ENCODE measurements around the gene PGD. TPM values are rescaled to one million over a fixed set of nuclear protein-coding genes. Genes with fewer than 3 reads are reported as not detected.

The PGD gene
- total RNA-seq, 1 donor from 2014 or later, result 207 TPM

GRCh38 chr1:10428984-10429383, 30.1 kb downstream of the PGD start:
- Histone ChIP-seq H3K9me3 (ENCODE audit: low read depth) (no peaks in the 10 kb centered on the region), H3K4me3 (no peak overlapping the region), H3K4me2 (no peak overlapping the region), H4K20me1 (ENCODE audit: low read depth) (no peaks in the 10 kb centered on the region), H3K36me3 (no peaks in the 10 kb centered on the region), H2AFZ (replicated peaks) (no peak overlapping the region), H3K4me1 (peaks cover 6% of the 10 kb centered on the region), H3K9ac (no peak overlapping the region), H3F3A (ENCODE audit: low read depth) (peaks cover 25% of the 10 kb centered on the region), H3K79me2 (ENCODE audit: low read depth) (peaks cover 21% of the 10 kb centered on the region), H3K27ac (no peak overlapping the region), H3K27me3 (no peaks in the 10 kb centered on the region)
- TF ChIP-seq EZH2phosphoT487 (IDR thresholded peaks at IDR 0.05), result no peak
- H3K4me3 Mint-ChIP-seq, result peak overlapping the region; percentile 90
- peaks cover 2% of the 10 kb centered on the region for H3K27me3 Mint-ChIP-seq (ENCODE audit: insufficient read depth, low read depth)
- no peaks in the 10 kb centered on the region for H3K9me3 Mint-ChIP-seq
- peaks cover 56% of the 10 kb centered on the region for H3K4me1 Mint-ChIP-seq
- H3K27ac Mint-ChIP-seq, result no peak overlapping the region
- H3K36me3 Mint-ChIP-seq, result peaks cover 4% of the 10 kb centered on the region
- no peak for DNase-seq (ENCODE audit: low spot score)

- H3K27ac ChIP-seq, result no peak overlapping the region
- Mint-ChIP-seq H3K9me3 (no peaks in the 10 kb centered on the region), H3K36me3 (peaks cover 3% of the 10 kb centered on the region), H3K27ac (peak overlapping the region; percentile 90), H3K4me1 (peaks cover 57% of the 10 kb centered on the region), H3K27me3 (ENCODE audit: insufficient read depth, low read depth) (peaks cover 3% of the 10 kb centered on the region), H3K4me3 (peak overlapping the region; percentile 90)
- no peaks in the 10 kb centered on the region for H4K20me1 ChIP-seq (ENCODE audit: low read depth)
- no peak overlapping the region for H2AFZ ChIP-seq (replicated peaks)
- peaks cover 21% of the 10 kb centered on the region for H3K79me2 ChIP-seq (ENCODE audit: low read depth)
- TF ChIP-seq CTCF (IDR thresholded peaks at IDR 0.05), result no peak
- TF ChIP-seq EZH2 (IDR thresholded peaks at IDR 0.05), result no peak
- no peak for TF ChIP-seq EZH2phosphoT487 (IDR thresholded peaks at IDR 0.05)
- H3K4me1 ChIP-seq, result peaks cover 6% of the 10 kb centered on the region
- H3K9ac ChIP-seq, result no peak overlapping the region
- H3K27me3 ChIP-seq, result no peaks in the 10 kb centered on the region
- peak overlapping the region; percentile 49 for H3K4me3 ChIP-seq
- peaks cover 24% of the 10 kb centered on the region for H3F3A ChIP-seq (ENCODE audit: low read depth)
- DNase-seq (ENCODE audit: low spot score), result no peak
- no peaks in the 10 kb centered on the region for H3K9me3 ChIP-seq (ENCODE audit: low read depth)
- no peaks in the 10 kb centered on the region for H3K36me3 ChIP-seq
- peak overlapping the region; percentile 69 for H3K4me2 ChIP-seq
Observed at GRCh38 chr1:10429868-10430215, 31.0 kb downstream of the PGD start.

- H3K4me3 ChIP-seq, result peak within 1 kb of the TSS; percentile 49
- H3K79me2 ChIP-seq (ENCODE audit: low read depth), result peaks cover 21% of the 10 kb centered on the region
- peaks cover 4% of the 10 kb centered on the region for H3K4me1 ChIP-seq
- peak within 1 kb of the TSS; percentile 90 for H3K27ac Mint-ChIP-seq
- no peaks in the 10 kb centered on the region for H3K9me3 ChIP-seq (ENCODE audit: low read depth)
- TF ChIP-seq EZH2phosphoT487 (IDR thresholded peaks at IDR 0.05), result no peak
- TF ChIP-seq EZH2 (IDR thresholded peaks at IDR 0.05), result no peak
- TF ChIP-seq CTCF (IDR thresholded peaks at IDR 0.05), result peak; percentile 90
- DNase-seq (ENCODE audit: low spot score), result peak; percentile 96
- H3K4me2 ChIP-seq, result peak within 1 kb of the TSS; percentile 69
- peak within 1 kb of the TSS; percentile 41 for H3K9ac ChIP-seq
- H2AFZ ChIP-seq (replicated peaks), result peak within 1 kb of the TSS; percentile 71
- H3K4me3 Mint-ChIP-seq, result peak within 1 kb of the TSS; percentile 90
- H3K9me3 Mint-ChIP-seq, result no peaks in the 10 kb centered on the region
- H3K27ac ChIP-seq, result peak within 1 kb of the TSS; percentile 90
- H3K36me3 ChIP-seq, result no peaks in the 10 kb centered on the region
- no peaks in the 10 kb centered on the region for H4K20me1 ChIP-seq (ENCODE audit: low read depth)
- H3K4me1 Mint-ChIP-seq, result peaks cover 53% of the 10 kb centered on the region
- no peaks in the 10 kb centered on the region for H3K27me3 ChIP-seq
- peaks cover 3% of the 10 kb centered on the region for H3K36me3 Mint-ChIP-seq
- H3F3A ChIP-seq (ENCODE audit: low read depth), result peaks cover 21% of the 10 kb centered on the region
- peaks cover 4% of the 10 kb centered on the region for H3K27me3 Mint-ChIP-seq (ENCODE audit: insufficient read depth, low read depth)
Observed at GRCh38 chr1:10430216-10431069, 31.6 kb downstream of the PGD start, which contains the start of gene CENPS. Gene CENPS (plus strand): TSS chr1:10430433. CDS start chr1:10430518, 85 bp downstream.
